Activated CD4-positive, alpha-beta T cell treated with anti-CD3 and anti-CD28 coated beads for 36 hours (primary cell): ENCODE data around the gene ROS1. TPM values are rescaled to one million over a fixed set of nuclear protein-coding genes. Genes with fewer than 3 reads are reported as not detected.
"Not testable (repeated sequence)": the region's sequence is repeated elsewhere in the genome, so short reads cannot be mapped to it uniquely, and the experiment has no call there.

ENCODE experiments used
- ATAC-seq: fragments of 200-7000 bp; cut with Tn5 transposase; one replicate; pipeline ENCODE4 v1.10.0; 2021; ENCODE audit warnings: mild to moderate bottlenecking, moderate library complexity
- CTCF ChIA-PET: fragments of 350-600 bp; sonication (Branson Sonifier 250); formaldehyde crosslinking; loops from one replicate; lab custom pipeline; 2021; ENCODE audit warnings: antibody characterized with exemption; lab: Charles Lee
- POLR2A ChIA-PET: fragments of 350-600 bp; sonication (Branson Sonifier 250); formaldehyde crosslinking; loops from one replicate; lab custom pipeline; 2021; ENCODE audit warnings: antibody characterized with exemption, inconsistent platforms; lab: Charles Lee
- DNase-seq: peaks from one replicate; pipeline ENCODE4 v3.0.0-alpha.2; 2020
- H3K27ac Mint-ChIP-seq: one replicate; pipeline ENCODE4 v1.8.0; 2021; ENCODE audit warnings: mixed read lengths
- H3K27me3 Mint-ChIP-seq: one replicate; pipeline ENCODE4 v1.8.0; 2021; ENCODE audit warnings: mixed read lengths
- H3K36me3 Mint-ChIP-seq: one replicate; pipeline ENCODE4 v1.8.0; 2021; ENCODE audit warnings: low read depth, mixed read lengths
- H3K4me1 Mint-ChIP-seq: one replicate; pipeline ENCODE4 v1.8.0; 2021; ENCODE audit warnings: mixed read lengths
- H3K4me3 Mint-ChIP-seq: one replicate; pipeline ENCODE4 v1.8.0; 2021; ENCODE audit warnings: mild to moderate bottlenecking, moderate library complexity, mixed read lengths
- H3K9me3 Mint-ChIP-seq: one replicate; pipeline ENCODE4 v1.8.0; 2021; ENCODE audit warnings: low read depth, mixed read lengths
- intact Hi-C, 2 experiments: fragments of 100-400 bp; cut with DNase I in 1 of 2; cut with micrococcal nuclease in 1 of 2; formaldehyde crosslinking; loops; one replicate each; pipeline versions ENCODE4 v1.14.2 to v1.15.1; 2022 to 2024; cut with DNase I, micrococcal nuclease
- total RNA-seq, 2 experiments: library from RNA; stranded (reverse); gene quantifications; one replicate each; pipeline ENCODE4 v1.2.3, GENCODE V29; 2021

The ROS1 gene
- total RNA-seq, 2 experiments from 2014 or later = not detected

DNA sequence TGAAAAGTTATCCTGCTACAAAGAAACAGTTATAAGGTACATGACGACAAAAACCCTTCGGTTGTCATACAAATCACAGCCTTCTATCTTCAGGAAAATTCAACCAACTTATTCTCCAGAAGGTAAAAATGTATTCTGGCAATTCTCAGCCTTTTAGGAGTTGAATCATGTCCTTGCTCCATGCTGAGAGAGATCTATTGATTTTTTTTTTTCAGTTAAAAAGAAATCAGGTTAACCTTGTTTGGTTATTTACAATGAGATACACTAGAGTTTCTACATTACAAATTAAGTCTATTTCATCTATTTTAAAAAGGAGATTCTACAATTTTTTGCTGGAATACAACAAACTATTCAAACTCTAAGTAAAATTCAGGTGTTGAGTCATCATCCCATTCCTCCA, 45.4 kb downstream of the ROS1 start:
- intact Hi-C loops = no loop called here
- H3K27me3 Mint-ChIP-seq = peaks cover 2% of the 10 kb centered on the region
- no peak for DNase-seq
- no peaks in the 10 kb centered on the region for H3K4me1 Mint-ChIP-seq
- ATAC-seq = no peak
- no peak overlapping the region for H3K4me3 Mint-ChIP-seq
- H3K9me3 Mint-ChIP-seq = no peaks in the 10 kb centered on the region
- ChIA-PET CTCF (interaction anchor here (1.2 kb wide), 1 partner anchor 25 kb away, joined by 3 read pairs; no protein-coding TSS in a partner anchor), POLR2A (no interaction called here)
- no peak overlapping the region for H3K27ac Mint-ChIP-seq
- H3K36me3 Mint-ChIP-seq = no peaks in the 10 kb centered on the region

- H3K36me3 Mint-ChIP-seq = no peaks in the 10 kb centered on the region
- no peak overlapping the region for H3K4me3 Mint-ChIP-seq
- ATAC-seq (no peak), DNase-seq (no peak)
- intact Hi-C loops = no loop called here
- H3K4me1 Mint-ChIP-seq = peaks cover 4% of the 10 kb centered on the region
- no peaks in the 10 kb centered on the region for H3K9me3 Mint-ChIP-seq
- peaks cover 8% of the 10 kb centered on the region for H3K27me3 Mint-ChIP-seq
- ChIA-PET CTCF (no interaction called here), POLR2A (no interaction called here)
- H3K27ac Mint-ChIP-seq = no peak overlapping the region
Measured at GRCh38 chr6:117375446-117375845, 50.3 kb downstream of the ROS1 start.

GRCh38 chr6:117373211-117373813, 52.4 kb downstream of the ROS1 start:
- ATAC-seq = no peak
- H3K36me3 Mint-ChIP-seq = no peaks in the 10 kb centered on the region
- no peak overlapping the region for H3K4me3 Mint-ChIP-seq
- intact Hi-C loops = no loop called here
- ChIA-PET POLR2A (no interaction called here), CTCF (interaction anchor here (0.6 kb wide), 1 partner anchor 243 kb away, joined by 3 read pairs; no protein-coding TSS in a partner anchor)
- no peak overlapping the region for H3K27ac Mint-ChIP-seq
- H3K9me3 Mint-ChIP-seq = no peaks in the 10 kb centered on the region
- H3K27me3 Mint-ChIP-seq = peaks cover 8% of the 10 kb centered on the region
- DNase-seq = no peak
- peaks cover 4% of the 10 kb centered on the region for H3K4me1 Mint-ChIP-seq

DNA sequence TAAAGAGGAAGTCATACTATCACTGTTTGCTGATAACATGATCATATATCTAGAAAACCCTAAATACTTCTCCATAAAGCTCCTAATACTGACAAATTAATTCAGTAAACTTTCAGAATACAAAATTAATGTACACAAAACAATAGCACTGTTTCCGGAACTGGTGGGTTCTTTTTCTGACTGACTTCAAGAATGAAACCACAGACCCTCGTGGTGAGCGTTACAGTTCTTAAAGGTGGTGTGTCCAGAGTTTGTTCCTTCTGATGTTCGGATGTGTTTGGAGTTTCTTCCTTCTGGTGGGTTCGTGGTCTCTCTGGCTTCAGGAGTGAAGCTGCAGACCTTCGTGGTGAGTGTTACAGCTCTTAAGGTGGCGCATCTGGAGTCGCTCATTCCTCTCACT, 53.5 kb downstream of the ROS1 start:
- intact Hi-C loops, DNase-seq, H3K9me3 Mint-ChIP-seq, POLR2A ChIA-PET, ATAC-seq, H3K4me1 Mint-ChIP-seq, H3K27ac Mint-ChIP-seq, CTCF ChIA-PET, H3K36me3 Mint-ChIP-seq: not testable (repeated sequence)
- Mint-ChIP-seq H3K27me3 (peaks cover 11% of the 10 kb centered on the region), H3K4me3 (peak overlapping the region; percentile 38)

DNA sequence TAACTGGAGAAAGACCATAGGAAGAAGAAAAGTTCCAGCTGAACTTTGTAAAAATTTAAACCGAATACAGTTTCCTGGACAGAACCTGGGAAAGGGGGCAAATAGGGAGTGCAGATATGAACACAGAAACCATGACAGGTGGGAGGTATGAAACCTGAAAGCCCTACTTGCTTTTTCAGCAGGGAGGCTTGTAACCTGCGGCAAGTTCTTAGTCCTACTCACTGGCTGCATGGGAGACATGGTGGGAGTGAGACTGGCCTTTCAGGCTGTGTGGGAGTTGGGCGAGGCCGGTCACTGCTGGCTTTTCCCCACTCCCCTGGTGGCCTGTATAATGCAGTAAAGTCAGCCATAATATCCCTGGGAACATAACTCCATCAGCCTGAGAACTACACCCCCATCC, 54.2 kb downstream of the ROS1 start:
- POLR2A ChIA-PET = no interaction called here
- ATAC-seq = no peak
- CTCF ChIA-PET = no interaction called here

DNA sequence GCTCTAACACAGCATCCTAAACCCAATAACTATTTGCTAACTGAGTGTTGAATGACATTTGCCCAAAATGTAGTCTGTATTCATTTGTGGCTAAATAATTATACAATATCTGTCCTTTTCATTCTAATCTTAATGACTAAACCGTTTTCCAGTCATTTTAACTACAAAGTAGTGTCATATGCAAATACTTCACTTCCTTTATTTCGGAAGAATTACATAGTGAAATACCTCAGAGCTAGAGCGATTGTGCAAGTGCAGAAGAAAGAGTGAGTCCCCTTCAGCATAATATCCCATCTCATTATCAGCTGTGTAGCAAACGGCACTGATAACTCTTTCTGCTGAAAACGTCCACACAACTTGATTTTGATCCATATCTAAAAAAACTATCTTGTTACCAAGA, 66.2 kb downstream of the ROS1 start:
- intact Hi-C loops = no loop called here
- peaks cover 9% of the 10 kb centered on the region for H3K27me3 Mint-ChIP-seq
- POLR2A ChIA-PET = no interaction called here
- ATAC-seq = no peak
- no peak for DNase-seq
- no peak overlapping the region for H3K4me3 Mint-ChIP-seq
- no peak overlapping the region for H3K27ac Mint-ChIP-seq
- no peaks in the 10 kb centered on the region for H3K36me3 Mint-ChIP-seq
- CTCF ChIA-PET = no interaction called here
- H3K9me3 Mint-ChIP-seq = no peaks in the 10 kb centered on the region
- no peaks in the 10 kb centered on the region for H3K4me1 Mint-ChIP-seq

More for the DNA sequence above, 54.2 kb downstream of the ROS1 start:
- H3K36me3 Mint-ChIP-seq = no peaks in the 10 kb centered on the region
- DNase-seq = no peak
- peaks cover 11% of the 10 kb centered on the region for H3K27me3 Mint-ChIP-seq
- H3K9me3 Mint-ChIP-seq = no peaks in the 10 kb centered on the region
- H3K27ac Mint-ChIP-seq = no peak overlapping the region
- H3K4me1 Mint-ChIP-seq = peaks cover 4% of the 10 kb centered on the region
- no peak overlapping the region for H3K4me3 Mint-ChIP-seq
- intact Hi-C loops = no loop called here

DNA sequence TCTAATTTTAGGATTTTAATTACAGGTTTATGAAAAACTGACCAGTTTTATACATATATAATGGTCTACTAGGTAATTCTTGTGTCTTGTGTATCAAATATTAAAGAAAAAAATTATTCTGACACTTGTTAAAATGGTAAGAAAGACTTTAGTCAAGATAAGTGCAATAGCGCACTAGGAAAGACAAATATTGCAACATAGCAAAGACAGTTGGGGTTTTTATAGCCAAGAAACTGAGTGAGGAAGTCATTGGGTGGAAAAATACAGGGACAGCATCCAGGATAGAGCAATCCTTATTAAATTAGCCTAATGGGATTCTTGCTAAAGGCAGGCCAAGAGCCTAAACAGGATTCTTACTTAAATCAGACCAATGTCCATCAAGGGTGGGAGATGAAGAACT, 71.1 kb downstream of the ROS1 start:
- H3K27me3 Mint-ChIP-seq = peaks cover 9% of the 10 kb centered on the region
- H3K27ac Mint-ChIP-seq = no peak overlapping the region
- no peaks in the 10 kb centered on the region for H3K9me3 Mint-ChIP-seq
- no peaks in the 10 kb centered on the region for H3K36me3 Mint-ChIP-seq
- no peak for DNase-seq
- intact Hi-C loops = no loop called here
- no peaks in the 10 kb centered on the region for H3K4me1 Mint-ChIP-seq
- H3K4me3 Mint-ChIP-seq = no peak overlapping the region
- no peak for ATAC-seq
- ChIA-PET CTCF (no interaction called here), POLR2A (no interaction called here)

GRCh38 chr6:117352466-117353081, 73.2 kb downstream of the ROS1 start:
- ChIA-PET POLR2A (interaction anchor here (0.6 kb wide), 1 partner anchor 1429 kb away, joined by 3 read pairs; no protein-coding TSS in a partner anchor), CTCF (no interaction called here)
- Mint-ChIP-seq H3K4me3 (no peak overlapping the region), H3K4me1 (no peaks in the 10 kb centered on the region), H3K27me3 (peaks cover 5% of the 10 kb centered on the region), H3K27ac (no peak overlapping the region), H3K9me3 (no peaks in the 10 kb centered on the region), H3K36me3 (no peaks in the 10 kb centered on the region)
- ATAC-seq (no peak), DNase-seq (no peak)
- intact Hi-C loops = no loop called here

- intact Hi-C loops = no loop called here
- no peak overlapping the region for H3K4me3 Mint-ChIP-seq
Measured at GRCh38 chr6:117351521-117351920, 74.2 kb downstream of the ROS1 start.

GRCh38 chr6:117346142-117346930, 79.4 kb downstream of the ROS1 start:
- CTCF ChIA-PET = interaction anchor here (0.9 to 1.1 kb wide), 3 partner anchors 103 to 258 kb away, joined by 3 read pairs; no protein-coding TSS in a partner anchor
- intact Hi-C loops = loop anchor here (1.0 to 10.0 kb wide), 5 partner anchors 104 to 628 kb away; no protein-coding TSS in a partner anchor
- H3K4me1 Mint-ChIP-seq = no peaks in the 10 kb centered on the region

More at GRCh38 chr6:117351521-117351920, 74.2 kb downstream of the ROS1 start:
- H3K27me3 Mint-ChIP-seq = peaks cover 5% of the 10 kb centered on the region
- H3K4me1 Mint-ChIP-seq = no peaks in the 10 kb centered on the region
- ChIA-PET POLR2A (no interaction called here), CTCF (interaction anchor here (0.7 to 1.3 kb wide), 5 partner anchors 10 to 1368 kb away, joined by 3 to 4 read pairs (median 3); no protein-coding TSS in a partner anchor)
- H3K27ac Mint-ChIP-seq = no peak overlapping the region
- no peak for DNase-seq
- no peaks in the 10 kb centered on the region for H3K9me3 Mint-ChIP-seq
- no peaks in the 10 kb centered on the region for H3K36me3 Mint-ChIP-seq
- no peak for ATAC-seq

GRCh38 chr6:117345292-117345610, 80.5 kb downstream of the ROS1 start:
- POLR2A ChIA-PET = no interaction called here
- Mint-ChIP-seq H3K9me3 (no peaks in the 10 kb centered on the region), H3K4me3 (no peak overlapping the region), H3K27me3 (peaks cover 7% of the 10 kb centered on the region), H3K27ac (no peak overlapping the region), H3K4me1 (no peaks in the 10 kb centered on the region), H3K36me3 (no peaks in the 10 kb centered on the region)
- DNase-seq (no peak), ATAC-seq (no peak)
- intact Hi-C loops = loop anchor here (2.0 to 10.0 kb wide), 3 partner anchors 212 to 630 kb away; no protein-coding TSS in a partner anchor
- CTCF ChIA-PET = interaction anchor here (0.7 to 0.9 kb wide), 3 partner anchors 257 to 262 kb away, joined by 4 to 5 read pairs (median 4); partner anchors contain the start of gene GOPC

More at GRCh38 chr6:117346142-117346930, 79.4 kb downstream of the ROS1 start:
- POLR2A ChIA-PET = no interaction called here
- H3K9me3 Mint-ChIP-seq = no peaks in the 10 kb centered on the region
- peaks cover 12% of the 10 kb centered on the region for H3K27me3 Mint-ChIP-seq
- H3K36me3 Mint-ChIP-seq = no peaks in the 10 kb centered on the region
- ATAC-seq (no peak), DNase-seq (no peak)
- no peak overlapping the region for H3K4me3 Mint-ChIP-seq
- H3K27ac Mint-ChIP-seq = no peak overlapping the region
